HG03060 (cell line): ENCODE measurements around the gene MYO5B.

Experiments
- ATAC-seq: cut with Tn5 transposase; IDR thresholded peaks from one replicate; pipeline ENCODE4 v1.9.1; 2021; ENCODE audit warnings: low read depth, moderate number of reproducible peaks; ENCODE audit not compliant: unreplicated experiment

Gene MYO5B

DNA sequence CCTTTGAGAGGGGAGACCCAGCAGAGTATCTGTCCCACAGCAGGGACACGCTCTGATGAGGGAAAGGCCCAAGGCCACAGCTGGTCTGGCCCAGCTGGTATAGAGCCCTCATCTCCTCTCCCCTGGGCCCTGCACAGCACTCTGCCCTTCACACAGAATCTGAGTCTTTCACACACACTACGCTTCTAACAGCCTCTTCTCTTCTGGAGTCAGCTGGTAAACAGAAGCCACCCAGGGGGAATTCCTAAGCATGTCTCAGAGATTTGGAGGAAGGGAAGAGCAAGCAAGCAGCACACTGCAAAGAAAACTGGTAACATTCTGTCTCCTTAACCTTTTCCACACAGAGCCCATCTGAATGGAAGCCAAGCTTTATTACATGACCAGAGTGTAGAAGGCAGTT lies 260.5 kb downstream of the MYO5B start:
- ATAC-seq, result no peak

DNA sequence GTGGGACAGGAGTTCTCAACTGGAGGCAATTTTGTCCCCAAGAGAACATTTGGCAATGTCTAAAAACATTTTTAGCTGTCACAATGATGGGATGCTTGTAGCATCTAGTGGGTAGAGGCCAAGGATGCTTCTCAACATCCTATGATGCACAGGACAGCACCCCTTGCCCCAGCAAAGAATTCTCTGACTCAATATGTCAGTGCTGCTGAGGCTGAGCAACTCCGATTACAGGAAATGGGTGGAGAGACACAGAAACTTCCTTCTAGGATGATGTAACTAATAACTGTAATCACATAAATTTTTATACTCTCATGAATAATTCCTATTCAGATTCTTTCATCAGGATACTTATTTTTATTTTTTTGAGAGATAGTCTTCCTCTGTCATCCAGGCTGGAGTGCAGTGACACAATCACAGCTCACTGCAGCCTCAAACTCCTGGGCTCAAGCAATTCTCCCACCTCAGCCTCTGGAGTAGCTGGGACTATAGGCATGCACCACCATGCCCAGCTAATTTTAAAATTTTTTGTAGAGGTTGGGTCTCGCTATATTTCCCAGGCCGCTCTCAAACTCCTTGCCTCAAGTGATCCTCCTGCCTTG lies 261.3 kb downstream of the MYO5B start:
- no peak for ATAC-seq

DNA sequence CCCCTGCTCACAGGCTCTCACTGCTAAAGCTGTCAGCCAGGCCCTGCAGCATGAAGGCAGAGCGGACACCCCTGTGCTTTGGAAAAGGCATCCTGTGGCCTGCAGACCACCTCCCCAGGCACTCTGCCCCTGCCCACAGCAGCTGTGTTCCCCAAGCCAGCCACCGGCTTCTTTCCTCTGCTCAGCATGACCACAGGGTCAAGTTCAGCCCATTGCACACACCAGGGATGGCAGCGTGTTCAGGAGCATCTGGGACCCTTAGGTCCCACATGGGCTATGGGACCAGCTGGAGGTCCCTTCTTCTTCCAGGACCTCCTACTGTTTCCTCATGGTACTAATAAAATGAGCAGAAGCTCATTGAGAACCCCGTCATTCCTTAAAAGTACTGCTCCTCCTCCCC lies 263.2 kb downstream of the MYO5B start:
- no peak for ATAC-seq

DNA sequence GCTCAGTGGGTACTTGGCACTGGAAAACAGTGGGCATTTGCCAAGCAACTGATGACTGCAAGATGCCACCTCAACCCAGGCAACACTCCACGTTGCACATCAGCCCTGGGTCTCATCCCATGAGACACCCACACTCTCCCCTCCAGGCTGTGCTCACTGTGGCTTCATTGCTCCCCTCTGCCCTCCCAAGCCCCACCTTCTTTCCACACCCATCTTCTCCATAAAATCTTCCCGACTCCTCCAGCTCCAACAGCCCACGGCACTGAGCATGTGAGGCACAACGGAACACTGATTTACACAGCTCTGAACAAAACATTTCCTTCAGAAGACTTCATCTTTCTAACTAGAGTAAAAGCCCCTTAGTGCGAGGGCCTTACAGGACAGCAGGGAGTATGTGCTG lies 263.8 kb downstream of the MYO5B start:
- no peak for ATAC-seq

DNA sequence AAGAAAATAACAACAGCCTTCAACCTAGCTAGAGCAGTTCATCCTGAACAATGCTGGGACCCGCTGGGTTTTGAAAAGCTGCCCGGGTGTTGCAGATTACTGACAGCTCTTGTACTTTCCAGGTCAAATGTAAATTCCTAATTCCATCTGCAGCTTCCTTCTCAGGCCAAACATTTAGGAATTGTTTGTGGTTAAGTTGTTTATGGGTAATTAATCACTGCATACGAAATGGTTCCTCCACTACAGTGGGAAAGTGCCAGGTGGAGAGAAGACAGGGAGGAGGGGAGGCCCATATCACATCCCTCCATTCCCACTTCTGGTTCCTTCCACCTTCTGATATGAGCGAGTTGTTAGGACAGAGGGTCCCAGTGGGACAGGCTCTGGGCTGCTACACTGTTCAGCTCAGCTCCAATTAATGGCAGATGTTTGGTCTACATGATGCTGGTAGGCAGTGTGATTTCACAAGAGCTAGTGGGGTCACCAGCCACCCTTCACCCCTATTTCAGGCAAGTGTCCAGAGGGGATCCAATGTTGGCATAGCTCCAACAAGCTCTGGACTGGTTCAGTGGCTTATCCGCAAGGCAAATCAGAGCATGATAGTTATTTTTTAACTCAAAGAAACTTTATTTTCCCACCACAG lies 268.7 kb downstream of the MYO5B start:
- no peak for ATAC-seq

DNA sequence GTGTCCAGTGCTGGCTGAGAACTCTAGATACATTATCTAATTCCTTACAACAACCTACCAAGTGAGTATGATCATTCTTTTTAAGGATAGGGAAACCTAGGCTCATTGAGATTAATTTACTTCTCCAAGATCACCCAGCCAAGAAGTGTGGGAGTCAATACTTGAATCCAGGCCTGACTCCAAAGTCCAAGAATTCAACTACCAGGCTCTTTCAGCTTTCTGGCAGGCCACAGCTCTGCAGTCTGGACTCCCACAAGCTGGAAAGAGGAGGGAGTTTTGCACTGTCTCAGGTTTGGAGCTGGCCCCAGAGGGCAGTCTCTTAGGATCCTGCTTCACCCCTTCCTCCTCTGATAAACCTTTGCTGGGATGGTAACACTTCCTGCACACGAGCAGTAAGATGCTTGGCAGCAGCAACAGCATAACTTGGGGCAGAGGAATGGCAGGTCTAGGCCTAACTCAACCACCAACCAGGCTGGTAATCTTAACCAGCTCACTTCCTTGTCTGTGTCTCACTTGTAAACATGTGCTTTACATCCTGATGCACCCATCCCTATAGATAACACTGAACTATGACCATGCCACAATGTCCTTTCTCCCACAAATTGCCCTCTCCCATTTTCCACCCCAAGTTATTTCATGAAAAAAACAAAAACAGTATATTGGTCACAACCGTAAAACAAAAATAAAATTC lies 270.5 kb downstream of the MYO5B start:
- no peak for ATAC-seq

DNA sequence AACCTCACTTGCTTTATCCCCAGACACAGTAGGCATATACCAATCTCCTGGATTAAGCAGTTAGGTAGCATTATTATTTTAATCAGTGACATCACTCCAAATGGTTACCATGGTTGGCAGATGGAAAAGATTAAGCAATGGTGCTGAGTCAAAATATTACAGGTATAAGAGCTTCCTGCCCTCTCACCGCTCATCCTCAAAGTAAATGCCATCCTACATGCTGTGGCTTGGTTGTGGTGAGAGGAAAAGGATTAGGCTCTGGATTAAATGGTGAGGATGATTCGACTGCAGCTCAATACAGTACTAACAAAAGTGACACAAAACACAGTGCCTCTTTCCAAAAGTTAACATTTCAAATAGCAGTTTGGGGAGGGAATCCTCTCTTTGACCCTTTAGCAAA lies 272.7 kb downstream of the MYO5B start:
- no peak for ATAC-seq

DNA sequence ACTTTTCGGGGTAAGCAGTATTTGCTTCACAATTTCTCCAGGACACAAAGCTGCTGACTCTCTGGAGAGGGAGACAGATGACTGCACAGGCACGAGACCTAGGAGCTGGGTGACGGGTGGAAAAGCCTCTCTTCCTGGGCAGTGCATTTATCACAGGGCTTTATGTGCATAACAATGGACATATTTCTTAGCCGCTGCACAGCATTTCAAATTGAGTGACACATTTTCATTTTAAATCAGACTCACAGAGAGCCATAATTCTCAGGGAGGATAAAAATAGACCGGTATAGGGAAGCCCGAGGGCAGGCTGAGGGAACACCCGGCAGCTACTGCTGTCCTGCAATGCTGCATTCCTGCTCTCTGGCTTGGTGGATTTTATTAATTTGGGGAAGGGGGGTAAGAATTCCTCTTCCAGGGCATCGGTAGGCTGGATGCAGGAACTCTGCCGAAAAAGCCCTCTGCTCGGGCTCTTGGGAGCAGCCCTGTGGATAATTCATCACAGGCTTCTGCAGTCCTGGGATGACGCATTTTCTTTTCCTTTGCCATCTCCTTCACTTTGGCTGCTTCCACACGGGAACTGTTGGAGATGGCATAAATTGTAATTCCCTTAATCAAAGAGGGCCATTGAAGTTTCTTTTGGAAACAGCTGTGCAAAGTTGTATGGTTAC lies 273.5 kb downstream of the MYO5B start:
- ATAC-seq, result no peak

DNA sequence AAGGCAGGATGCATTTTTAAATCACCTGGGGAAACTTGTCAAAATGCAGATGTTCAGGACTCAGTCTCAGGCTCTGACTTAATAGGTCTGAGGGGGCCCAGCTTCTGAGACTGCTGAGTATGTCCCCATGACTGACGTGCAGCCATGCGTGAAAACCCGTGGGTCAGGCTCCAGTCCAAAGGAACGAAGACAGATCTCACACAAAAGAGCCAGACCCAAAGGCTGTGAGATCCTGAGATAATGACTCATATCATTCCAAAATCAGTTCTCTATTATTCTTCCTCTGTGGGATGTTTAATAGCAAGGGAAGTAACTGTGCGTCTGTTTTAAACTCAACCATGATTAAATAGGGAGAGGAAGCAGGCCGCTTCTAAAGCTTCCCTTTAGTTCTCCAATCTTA lies 274.2 kb downstream of the MYO5B start:
- no peak for ATAC-seq

DNA sequence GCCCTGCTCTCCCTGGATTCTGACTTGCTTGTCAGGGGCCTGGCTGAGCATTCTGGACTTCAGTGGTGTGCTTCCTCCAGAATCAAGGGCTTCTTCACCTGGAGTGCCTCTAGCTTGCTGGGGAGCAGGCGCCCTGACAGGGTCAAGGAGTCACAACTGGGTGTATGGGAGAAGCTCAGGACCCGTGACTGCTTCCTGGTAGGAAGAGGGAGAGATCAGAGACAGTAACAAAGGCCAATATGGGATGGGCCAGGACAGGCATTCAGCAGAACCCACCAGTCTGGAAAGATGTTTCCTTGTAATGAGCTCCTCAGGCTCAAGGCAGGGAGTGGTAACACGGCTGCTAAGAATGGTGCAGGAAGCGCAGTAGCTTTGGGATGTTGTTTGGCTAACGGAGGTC lies 277.2 kb downstream of the MYO5B start:
- ATAC-seq, result no peak

DNA sequence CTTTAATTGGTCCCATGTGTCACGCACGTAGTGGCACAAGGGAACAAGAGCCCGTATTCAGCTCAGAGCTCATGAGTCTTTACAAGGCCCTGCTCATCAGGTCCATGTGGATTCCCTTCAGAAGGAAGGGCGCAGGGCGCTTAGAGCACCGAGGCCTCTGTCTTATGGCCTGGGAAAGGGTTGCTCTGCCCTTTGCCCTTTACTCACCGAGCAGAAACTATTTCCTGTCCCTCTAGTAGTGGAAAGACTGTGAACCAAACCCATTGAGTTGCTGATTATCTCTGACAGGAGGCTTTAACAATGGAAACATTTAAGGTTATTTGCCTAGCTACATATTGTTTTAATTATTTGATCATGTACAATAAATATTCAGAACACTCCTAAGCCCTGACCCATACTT lies 279.6 kb downstream of the MYO5B start:
- ATAC-seq, result no peak

DNA sequence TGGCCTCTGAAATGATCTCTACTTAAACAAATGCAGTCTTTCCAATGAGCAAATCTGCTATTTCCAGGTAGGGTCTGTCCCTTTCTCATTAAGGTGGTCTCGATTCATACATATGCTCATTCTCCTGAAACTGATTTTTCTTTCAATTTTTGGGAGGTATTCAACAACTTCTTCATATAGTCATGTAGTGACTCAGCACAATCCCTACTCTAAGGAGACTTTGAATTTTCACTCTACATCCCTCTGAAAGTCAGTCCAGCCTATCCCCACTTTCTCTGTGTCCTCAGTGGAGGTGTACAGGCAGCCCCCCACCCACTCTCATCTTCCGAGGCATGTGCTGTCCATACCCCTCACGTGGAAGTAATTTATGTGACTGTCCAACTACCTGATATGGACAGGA lies 281.7 kb downstream of the MYO5B start:
- no peak for ATAC-seq

DNA sequence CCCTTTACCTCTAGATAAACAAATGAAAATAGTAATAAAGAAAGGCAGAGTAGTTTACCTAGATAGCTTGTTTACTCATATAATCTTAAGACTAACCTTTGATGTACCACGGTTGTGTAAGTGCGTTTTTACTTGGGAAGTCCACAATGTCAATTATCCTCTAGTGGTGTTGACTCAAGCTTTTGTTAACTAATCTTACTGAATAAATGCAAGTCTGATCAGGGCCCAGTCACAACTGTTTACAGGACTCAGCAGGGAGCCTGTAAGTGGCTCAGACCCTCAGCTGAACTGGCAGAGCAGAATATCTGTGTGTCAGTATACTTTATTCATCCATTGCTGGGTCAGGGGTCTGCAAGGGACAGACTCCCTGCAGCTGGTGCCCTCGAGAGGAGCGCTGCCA lies 283.5 kb downstream of the MYO5B start:
- ATAC-seq, result no peak

DNA sequence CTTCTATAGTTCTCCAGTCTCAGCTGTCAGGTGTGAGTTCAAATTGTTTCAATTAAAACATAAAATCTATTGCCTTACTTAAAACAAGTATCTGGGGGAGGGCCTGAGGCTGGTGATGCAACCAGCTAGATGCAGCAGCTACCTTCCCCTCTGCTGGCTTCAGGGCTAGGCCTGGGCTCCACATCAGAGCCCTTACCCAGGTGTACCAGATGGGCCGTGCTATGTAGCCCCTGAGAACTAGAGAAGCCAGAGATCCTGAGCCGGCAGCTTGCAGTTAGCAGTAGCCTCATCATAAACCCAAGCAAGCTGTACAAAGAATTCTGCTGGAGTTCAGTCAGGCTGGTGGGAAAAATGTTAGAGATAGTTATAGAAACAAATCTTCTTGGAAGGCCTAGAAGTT lies 284.0 kb downstream of the MYO5B start:
- ATAC-seq, result no peak

DNA sequence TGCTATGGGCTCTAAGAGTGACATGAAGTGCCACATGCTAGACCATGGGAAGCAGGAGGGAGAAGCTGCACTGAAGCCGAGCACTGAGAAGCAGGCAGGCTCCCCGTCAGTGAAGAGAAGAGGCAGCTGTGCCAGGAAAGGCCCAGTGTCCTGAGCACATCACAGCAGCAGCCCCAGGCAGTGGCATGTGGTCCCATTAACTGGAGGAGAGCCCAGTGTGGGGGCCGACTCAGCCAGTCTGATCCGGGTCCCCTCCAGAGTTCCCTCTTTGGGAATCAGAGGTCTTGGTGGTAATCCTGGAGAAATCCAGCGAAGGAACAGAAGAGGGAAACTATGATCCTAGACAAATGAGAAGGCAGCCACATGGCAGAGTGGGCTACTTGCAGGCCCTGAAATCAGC lies 284.9 kb downstream of the MYO5B start:
- no peak for ATAC-seq

DNA sequence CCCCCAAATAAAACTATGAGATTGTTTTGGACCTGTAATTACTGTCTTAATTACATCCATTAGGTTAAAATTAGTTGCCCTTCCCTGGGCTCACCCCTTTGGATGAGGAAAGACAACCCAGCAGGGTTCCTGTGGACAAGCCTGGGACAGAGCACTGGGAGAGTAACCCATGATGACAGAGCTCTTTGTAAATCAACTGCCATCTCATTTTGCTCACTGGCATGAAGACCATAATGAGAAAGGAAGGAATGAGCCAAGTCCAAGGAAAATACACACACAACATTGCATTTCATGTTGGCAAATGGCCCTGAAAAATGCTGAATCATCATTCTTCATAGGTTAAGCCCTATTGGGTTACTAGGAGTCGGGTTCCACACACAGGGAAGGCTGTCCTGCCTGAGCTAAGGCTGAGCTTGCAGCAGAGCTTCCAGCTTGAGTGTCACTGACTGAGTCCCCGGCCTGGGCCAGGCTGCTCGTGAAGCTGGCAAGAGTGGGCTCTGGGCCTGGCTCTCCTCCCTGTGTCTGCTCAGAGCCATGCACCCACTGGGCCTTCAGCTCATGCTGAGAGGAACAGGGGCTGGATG lies 287.5 kb downstream of the MYO5B start:
- no peak for ATAC-seq

DNA sequence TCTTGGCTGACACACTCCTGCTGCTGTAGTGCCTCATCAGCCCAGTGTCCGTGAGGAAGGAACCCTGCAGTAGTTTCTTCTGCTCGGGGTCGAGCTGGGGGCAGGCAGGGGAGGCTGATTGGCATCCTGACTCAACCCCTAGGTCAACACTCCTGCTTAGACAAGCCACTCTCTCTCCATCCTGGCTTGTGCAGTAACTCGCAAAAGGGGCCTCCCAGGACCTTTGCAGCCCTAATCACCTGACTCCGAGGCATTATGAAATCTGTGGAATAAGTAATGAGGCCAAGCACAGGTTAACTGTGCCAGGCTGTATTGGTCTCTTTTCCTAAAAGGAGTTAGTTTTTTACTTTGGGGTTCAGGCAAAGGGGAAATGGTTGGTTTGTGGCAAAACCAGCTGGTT lies 289.2 kb downstream of the MYO5B start:
- no peak for ATAC-seq

DNA sequence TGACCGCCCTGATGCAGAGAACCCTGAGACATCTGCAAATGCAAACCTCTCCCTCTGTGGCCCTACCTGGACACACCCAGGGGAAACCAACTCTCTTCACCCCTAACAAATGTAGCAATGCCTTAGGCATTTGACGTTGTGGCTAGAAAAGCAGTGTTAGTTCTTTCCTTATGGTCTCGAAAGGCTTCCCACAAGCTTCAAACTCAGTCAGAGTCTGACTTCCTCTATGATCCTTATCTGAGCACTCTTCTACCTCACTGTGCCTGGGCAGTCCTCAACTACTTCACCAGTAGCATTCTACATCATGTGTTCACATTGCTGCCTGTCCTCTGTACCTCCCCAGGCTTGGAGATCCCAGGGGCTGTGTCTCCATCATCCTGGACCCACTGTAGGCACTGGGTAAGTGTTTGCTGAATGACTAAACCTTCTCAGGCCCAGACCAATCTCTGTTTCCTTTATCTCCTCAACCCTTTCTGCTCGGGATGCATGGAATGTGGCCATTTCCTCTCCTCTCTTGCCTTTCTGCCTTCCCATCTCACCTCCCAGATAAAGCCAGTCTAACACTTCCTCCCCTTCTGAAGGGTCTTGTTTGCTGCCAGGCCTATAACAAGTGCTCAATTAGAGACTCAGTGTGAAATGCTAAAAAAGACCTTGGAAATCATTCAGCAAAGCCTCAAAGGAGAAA lies 289.9 kb downstream of the MYO5B start:
- ATAC-seq, result no peak

DNA sequence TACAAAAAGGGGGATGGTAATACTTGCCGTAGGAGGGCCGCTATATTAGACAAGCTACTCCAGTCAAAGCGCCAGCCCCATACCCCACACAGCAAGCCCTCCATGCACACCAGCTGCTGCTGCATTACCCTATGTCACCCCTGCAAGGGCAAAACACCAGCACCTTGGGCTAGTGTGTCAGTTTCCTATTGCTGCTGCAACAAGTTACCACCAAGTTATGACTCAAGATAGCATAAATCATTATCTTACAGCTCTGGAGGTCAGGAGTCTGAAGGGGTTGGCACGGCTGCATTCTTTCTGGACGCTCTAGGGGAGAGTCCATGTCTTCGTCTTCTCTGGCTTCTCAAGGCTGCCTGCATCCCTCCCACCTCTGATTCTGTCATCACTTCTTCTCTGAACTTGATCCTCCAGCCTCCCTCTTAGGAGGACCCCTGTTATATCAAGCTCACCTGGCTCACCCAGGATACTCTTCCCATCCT lies 293.0 kb downstream of the MYO5B start:
- no peak for ATAC-seq

DNA sequence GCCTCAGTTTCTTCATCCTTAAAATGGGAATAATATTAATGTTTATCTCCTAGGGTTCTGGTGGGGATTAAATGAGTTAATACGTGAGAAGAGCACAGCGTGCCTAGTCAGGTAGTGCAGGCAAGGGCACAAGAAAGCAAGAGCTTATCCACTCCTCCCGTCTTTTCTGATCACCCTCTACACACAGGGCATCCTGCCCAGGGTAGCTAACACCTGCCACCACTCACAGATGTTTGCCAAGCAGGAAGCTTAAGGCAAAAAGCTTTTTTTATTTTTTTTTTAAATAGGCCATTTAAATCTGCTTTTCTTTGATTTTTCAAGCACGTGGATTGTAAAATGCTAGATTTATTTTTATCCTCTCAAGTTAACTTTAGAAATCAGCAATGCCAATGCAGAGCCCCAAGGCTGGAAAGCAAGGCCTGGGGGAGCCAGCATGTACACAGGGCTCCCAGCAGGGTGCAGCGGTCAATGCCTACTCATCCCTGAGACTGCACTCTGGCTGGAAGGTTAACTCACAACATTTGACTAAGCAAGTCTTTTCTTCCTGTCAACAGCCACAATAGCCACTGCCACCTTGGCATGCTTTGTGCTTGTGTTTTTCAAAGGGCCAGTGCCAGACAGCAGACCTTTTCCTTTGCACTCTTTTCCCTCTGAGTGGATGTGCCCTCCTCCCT lies 295.2 kb downstream of the MYO5B start:
- ATAC-seq, result no peak
